Endodermal cell (in vitro differentiated cells): ENCODE measurements around the gene MTHFD2L. TPM values are rescaled to one million over a fixed set of nuclear protein-coding genes. Genes with fewer than 3 reads are reported as not detected.

Experiments
- DNase-seq: peaks from one replicate; pipeline ENCODE4 v3.0.0-alpha.2; 2017
- H3K27ac ChIP-seq: 2 replicates; pipeline ENCODE4 v1.5.1; 2013; ENCODE audit warnings: mild to moderate bottlenecking, low read depth, low read length, moderate library complexity
- H3K27me3 ChIP-seq: 2 replicates; pipeline ENCODE4 v1.6.1; 2013; ENCODE audit warnings: mild to moderate bottlenecking, low read length, moderate library complexity; ENCODE audit not compliant: insufficient read depth, control insufficient read depth, poor library complexity, severe bottlenecking
- H3K36me3 ChIP-seq: 2 replicates; pipeline ENCODE4 v1.7.0; 2013; ENCODE audit warnings: mild to moderate bottlenecking, low read length, moderate library complexity; ENCODE audit not compliant: control insufficient read depth, insufficient read depth
- H3K4me1 ChIP-seq: one replicate; pipeline ENCODE4 v1.7.0; 2013; ENCODE audit warnings: low read length; ENCODE audit not compliant: control insufficient read depth, insufficient read depth
- H3K4me3 ChIP-seq: 2 replicates; pipeline ENCODE4 v1.5.1; 2013; ENCODE audit warnings: mild to moderate bottlenecking, low read length, moderate library complexity
- H3K9ac ChIP-seq: 2 replicates; pipeline ENCODE4 v1.6.1; 2013; ENCODE audit warnings: mild to moderate bottlenecking, low read length, moderate library complexity; ENCODE audit not compliant: poor library complexity, severe bottlenecking; ENCODE audit errors: extremely low read depth
- H3K9me3 ChIP-seq: 2 replicates; pipeline ENCODE4 v1.6.1; 2013; ENCODE audit warnings: mild to moderate bottlenecking, low read length, moderate library complexity; ENCODE audit not compliant: control insufficient read depth
- H3K27ac Mint-ChIP-seq: 2 replicates; pipeline ENCODE4 v1.8.0; 2020; ENCODE audit warnings: mixed read lengths
- H3K27me3 Mint-ChIP-seq: 2 replicates; pipeline ENCODE4 v1.8.0; 2021; ENCODE audit warnings: mild to moderate bottlenecking, mixed read lengths; ENCODE audit not compliant: insufficient read depth
- H3K36me3 Mint-ChIP-seq: 2 replicates; pipeline ENCODE4 v1.8.0; 2020; ENCODE audit warnings: low read depth, mixed read lengths
- H3K4me1 Mint-ChIP-seq: 2 replicates; pipeline ENCODE4 v1.8.0; 2020; ENCODE audit warnings: mixed read lengths
- H3K4me3 Mint-ChIP-seq: 2 replicates; pipeline ENCODE4 v1.8.0; 2020; ENCODE audit warnings: mild to moderate bottlenecking, moderate library complexity, mixed read lengths
- H3K9me3 Mint-ChIP-seq: 2 replicates; pipeline ENCODE4 v1.8.0; 2020; ENCODE audit warnings: mild to moderate bottlenecking, mixed read lengths
- CTCF ChIP-seq: fragments of 200-600 bp; sonication (generic); conservative IDR thresholded peaks from 2 replicates; pipeline ENCODE4 v1.5.0; 2021; ENCODE audit warnings: antibody characterized with exemption, mild to moderate bottlenecking
- WGBS, 2 experiments: methylation state at CpG; one replicate each; pipeline versions ENCODE4 v1.1.5 to v1.1.7; 2013; ENCODE audit warnings: missing lambda C conversion rate in 2 of 2, mixed read lengths in 1 of 2; ENCODE audit not compliant: insufficient coverage in 1 of 2, insufficient read length in 1 of 2; 5-methylcytosine and 5-hydroxymethylcytosine counted together
- total RNA-seq, 2 donors: library from RNA; stranded (reverse); fragmentation: NEBNext Ultra II Directional in 1 of 2; extraction: Animal tissue kit (Norgen Biotek cat#: 25700) in 1 of 2; gene quantifications; 2 replicates in 1 of 2; 3 replicates in 1 of 2; pipeline ENCODE4 v1.2.1, GENCODE V29; 2021

MTHFD2L gene
- total RNA-seq, 2 donors from 2014 or later = 10.4 to 11.5 TPM

GRCh38 chr4:74331944-74332343, 174.0 kb downstream of the MTHFD2L start:
- no peaks in the 10 kb centered on the region for H3K36me3 ChIP-seq
- H3K4me1 Mint-ChIP-seq = no peaks in the 10 kb centered on the region
- no peak overlapping the region for H3K27ac Mint-ChIP-seq
- no peaks in the 10 kb centered on the region for H3K4me1 ChIP-seq
- H3K9me3 ChIP-seq = peaks cover 9% of the 10 kb centered on the region
- H3K9ac ChIP-seq = no peak overlapping the region
- H3K27ac ChIP-seq = no peak overlapping the region
- no peak for DNase-seq
- H3K36me3 Mint-ChIP-seq = no peaks in the 10 kb centered on the region
- H3K4me3 Mint-ChIP-seq = no peak overlapping the region
- H3K27me3 Mint-ChIP-seq = no peaks in the 10 kb centered on the region
- peaks cover 3% of the 10 kb centered on the region for H3K9me3 Mint-ChIP-seq
- H3K4me3 ChIP-seq = no peak overlapping the region
- TF ChIP-seq CTCF = no peak
- no peaks in the 10 kb centered on the region for H3K27me3 ChIP-seq

GRCh38 chr4:74334636-74335035, 176.7 kb downstream of the MTHFD2L start:
- Histone ChIP-seq H3K27me3 (no peaks in the 10 kb centered on the region), H3K27ac (no peak overlapping the region), H3K36me3 (no peaks in the 10 kb centered on the region), H3K4me3 (no peak overlapping the region), H3K9me3 (peaks cover 9% of the 10 kb centered on the region), H3K9ac (no peak overlapping the region), H3K4me1 (no peaks in the 10 kb centered on the region)
- Mint-ChIP-seq H3K27ac (no peak overlapping the region), H3K9me3 (peaks cover 3% of the 10 kb centered on the region), H3K27me3 (no peaks in the 10 kb centered on the region), H3K4me3 (no peak overlapping the region), H3K4me1 (no peaks in the 10 kb centered on the region), H3K36me3 (no peaks in the 10 kb centered on the region)
- no peak for TF ChIP-seq CTCF
- DNase-seq = no peak
- WGBS, 2 experiments = 94% methylated on average over 6 to 7 of the region's 7 CpGs

- H3K27me3 Mint-ChIP-seq = no peaks in the 10 kb centered on the region
- Histone ChIP-seq H3K36me3 (no peaks in the 10 kb centered on the region), H3K4me3 (no peak overlapping the region), H3K27me3 (no peaks in the 10 kb centered on the region), H3K9me3 (peaks cover 15% of the 10 kb centered on the region), H3K4me1 (no peaks in the 10 kb centered on the region), H3K9ac (no peak overlapping the region), H3K27ac (no peak overlapping the region)
- H3K36me3 Mint-ChIP-seq = no peaks in the 10 kb centered on the region
- H3K4me1 Mint-ChIP-seq = no peaks in the 10 kb centered on the region
- WGBS, 2 experiments = 92 to 94% methylated on average over 4 to 5 of the region's 5 CpGs
- TF ChIP-seq CTCF = no peak
- no peak overlapping the region for H3K4me3 Mint-ChIP-seq
- peaks cover 8% of the 10 kb centered on the region for H3K9me3 Mint-ChIP-seq
- DNase-seq = no peak
- no peak overlapping the region for H3K27ac Mint-ChIP-seq
These were observed 177.6 kb downstream of the MTHFD2L start for GRCh38 chr4:74335341-74336021.
